Stimulated activated CD4-positive, alpha-beta T cell treated with anti-CD3 and anti-CD28 coated beads, Interleukin-1b, Interleukin-23, amount 100 ng/mL, for 4 hours (primary cell): ENCODE measurements around the gene TMC6.
"Not testable (repeated sequence)": the region's sequence is repeated elsewhere in the genome, so short reads cannot be mapped to it uniquely, and the experiment has no call there.

ENCODE experiments used
- DNase-seq, 2 donors: peaks; one replicate each; pipeline ENCODE4 v3.0.0-alpha.2; 2020; ENCODE audit warnings: low read depth in 2 of 2

TMC6 gene

DNA sequence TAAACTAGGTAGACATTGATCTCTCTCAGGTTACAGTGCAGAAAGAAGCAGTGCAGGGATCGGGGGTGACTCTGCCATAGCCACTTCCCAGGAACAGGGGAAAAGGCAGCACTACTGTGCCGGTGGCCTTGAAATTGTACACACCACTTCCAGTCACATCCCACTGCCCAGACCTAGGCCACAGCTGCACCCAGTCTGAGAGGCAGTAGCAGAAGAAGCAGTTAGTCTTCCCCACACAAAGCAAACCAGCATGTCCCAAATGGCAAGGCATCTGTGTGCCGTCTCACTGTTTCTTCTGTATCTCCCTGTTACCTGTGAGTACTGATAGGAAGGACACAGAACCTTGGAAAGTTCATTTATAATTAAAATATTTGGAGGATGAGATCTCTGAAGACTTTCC lies 47.0 kb downstream of the TMC6 start:
- DNase-seq: no peak

DNA sequence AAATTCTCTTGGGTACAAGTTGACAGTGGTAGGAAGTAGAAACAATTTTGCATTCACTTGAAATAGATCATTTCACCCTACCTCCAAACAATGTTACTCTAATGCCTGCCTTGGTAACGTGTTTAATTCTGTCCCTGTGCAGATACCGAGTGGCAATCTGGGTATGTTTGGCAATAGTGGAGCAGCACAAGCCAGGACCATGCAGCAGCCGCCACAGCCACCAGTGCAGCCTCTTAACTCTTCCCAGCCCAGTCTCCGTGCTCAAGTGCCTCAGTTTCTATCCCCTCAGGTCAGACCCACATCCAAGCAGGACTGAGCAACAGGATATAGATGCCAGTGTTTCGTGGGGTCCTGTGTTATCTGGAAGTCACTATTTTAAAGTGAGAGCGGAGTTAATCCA lies 49.3 kb downstream of the TMC6 start:
- no peak for DNase-seq

DNA sequence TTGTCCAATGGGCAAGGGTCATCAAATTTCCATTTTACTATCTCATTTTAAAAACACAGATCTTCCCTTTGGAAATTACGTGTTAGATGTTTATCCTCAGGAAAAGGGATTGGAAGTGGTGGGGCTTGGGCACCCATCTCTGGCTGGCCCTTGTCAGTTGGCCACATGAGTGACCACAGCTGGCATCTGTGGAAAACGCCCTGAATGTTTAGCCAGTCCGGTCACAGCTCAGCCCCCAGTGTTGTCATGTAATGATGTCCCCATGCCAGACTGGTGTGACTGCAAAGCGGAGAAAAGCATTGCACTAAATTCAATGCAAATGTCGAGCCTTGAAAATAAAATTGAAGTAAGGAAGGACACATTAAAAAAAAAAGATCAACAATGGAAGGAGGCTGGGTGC lies 53.0 kb downstream of the TMC6 start:
- DNase-seq: no peak

DNA sequence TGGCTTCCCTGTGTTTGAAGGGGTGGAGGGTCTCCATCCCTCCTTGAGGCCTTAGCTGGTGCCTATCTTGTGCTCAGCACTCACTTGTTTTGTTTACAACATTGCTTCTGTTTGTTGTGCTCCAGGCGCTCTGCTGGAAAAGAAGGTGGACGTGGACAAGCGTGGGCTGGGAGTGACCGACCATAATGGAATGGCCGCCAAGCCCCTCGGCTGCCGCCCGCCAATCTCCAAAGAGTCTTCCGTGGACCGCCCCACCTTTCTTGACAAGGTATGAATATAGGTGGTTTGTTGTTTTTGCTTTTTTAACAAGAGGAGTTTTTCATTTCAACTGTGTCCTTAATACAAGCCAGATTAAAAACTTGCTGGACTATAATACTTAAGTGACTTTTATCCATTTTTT lies 53.5 kb downstream of the TMC6 start:
- no peak for DNase-seq

DNA sequence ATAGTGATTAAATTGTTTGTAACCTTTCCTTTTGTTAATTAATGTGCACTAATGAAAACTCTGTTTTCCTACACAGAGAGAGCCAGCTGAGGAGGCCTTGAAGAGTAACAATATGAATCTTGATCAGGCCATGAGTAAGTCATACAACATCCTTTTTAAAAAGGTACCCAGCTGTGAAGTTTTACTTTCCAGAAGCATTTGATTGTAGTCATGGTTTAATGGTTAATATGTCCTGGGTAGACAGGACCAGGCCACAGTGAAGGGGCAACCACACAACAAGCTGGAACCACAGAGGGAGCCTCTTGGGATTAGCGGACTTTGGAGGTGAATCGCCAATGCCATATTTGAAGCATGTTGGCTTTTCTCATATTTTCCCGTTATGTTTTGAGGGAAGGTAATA lies 55.6 kb downstream of the TMC6 start:
- DNase-seq: no peak

DNA sequence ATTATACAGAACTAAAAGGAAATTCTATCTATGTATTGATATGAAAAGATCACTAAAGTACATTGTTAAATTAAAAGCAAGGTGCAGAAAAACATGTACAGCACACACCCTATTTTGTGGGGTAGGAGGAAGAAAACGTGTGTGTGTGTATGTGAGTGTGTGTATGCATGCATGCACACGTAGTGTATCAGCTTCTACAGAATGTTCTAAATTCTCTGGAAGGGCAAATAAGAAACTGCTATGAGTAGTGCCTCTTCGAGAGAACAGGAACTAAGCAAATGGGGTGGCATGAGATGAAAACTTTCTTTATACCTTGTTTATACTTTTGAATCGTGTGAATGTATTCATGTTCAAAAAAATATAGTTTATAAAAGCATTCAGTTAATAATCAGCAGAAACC lies 58.9 kb downstream of the TMC6 start:
- DNase-seq: no peak

DNA sequence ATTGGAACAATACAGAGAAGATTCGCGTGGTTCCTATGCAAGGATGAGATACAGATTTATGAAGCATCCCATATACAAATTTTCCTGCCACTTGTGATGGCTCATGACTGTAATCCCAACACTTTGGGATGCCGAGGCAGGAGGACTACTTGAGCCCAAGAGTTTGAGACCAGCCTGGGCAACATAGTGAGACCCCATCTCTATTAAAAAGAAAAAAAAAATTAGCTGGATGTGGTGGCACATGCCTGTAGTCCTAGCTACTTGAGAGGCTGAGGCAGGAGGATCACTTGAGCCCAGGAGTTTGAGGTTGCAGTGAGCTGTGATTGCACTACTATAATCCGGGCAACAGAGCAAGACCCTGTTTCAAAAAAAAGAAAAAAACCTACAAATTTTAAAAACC lies 61.6 kb downstream of the TMC6 start:
- not testable (repeated sequence) for DNase-seq

DNA sequence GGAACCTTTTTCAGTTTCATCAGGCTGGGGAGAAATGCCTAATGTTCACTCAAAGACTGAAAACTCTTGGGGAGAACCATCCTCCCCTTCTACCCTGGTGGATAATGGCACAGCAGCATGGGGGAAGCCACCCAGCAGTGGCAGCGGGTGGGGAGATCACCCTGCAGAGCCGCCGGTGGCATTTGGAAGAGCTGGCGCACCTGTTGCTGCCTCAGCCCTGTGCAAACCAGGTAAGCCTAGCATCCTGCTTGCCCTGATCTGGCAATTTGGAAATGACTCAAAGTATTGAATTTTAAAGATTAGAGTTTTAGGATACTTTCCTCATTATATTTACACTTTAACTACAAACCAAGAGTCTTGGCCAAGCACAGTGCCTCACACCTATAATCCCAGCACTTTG lies 63.8 kb downstream of the TMC6 start:
- DNase-seq: no peak

DNA sequence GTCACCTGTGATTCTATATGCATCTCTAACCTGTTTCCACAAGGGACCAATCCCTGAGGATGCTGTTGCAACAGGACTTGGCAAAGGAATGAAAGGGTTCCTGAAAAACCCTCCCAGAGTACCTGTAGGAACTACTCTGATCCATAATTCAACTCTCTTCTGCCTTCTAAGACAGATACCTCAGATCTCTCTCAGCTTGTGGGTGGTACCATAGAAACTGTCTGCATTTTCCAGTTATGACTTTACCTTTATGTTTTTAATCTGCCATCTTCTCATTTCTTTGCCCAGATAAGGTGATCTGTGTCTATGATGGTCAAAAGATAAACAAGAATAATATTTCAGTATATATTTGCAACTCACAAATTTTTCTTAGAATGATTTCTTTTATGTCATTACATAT lies 65.1 kb downstream of the TMC6 start:
- no peak for DNase-seq

DNA sequence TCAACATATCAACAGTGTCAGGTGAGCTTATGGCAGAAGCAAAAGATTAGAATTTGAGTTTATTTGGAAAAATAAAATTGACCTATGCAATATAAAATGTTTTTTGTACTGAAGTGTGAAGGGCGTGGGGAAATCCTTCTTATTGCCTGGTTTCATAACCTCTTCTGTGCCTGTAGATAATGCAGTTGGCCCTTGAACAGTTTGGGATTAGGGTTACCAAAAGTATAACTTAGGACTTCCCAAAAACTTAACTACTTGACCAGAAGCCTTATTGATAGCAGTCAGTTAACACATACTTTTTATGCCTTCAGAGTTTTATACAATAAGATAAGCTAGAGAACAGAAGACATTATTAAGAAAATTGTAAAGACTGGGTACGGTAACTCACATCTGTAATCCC lies 66.0 kb downstream of the TMC6 start:
- DNase-seq: no peak
